Ramos (cell line): ENCODE data around the gene LMNTD2.

ENCODE experiments used
- in situ Hi-C: fragments of 300-500 bp; cut with MboI; formaldehyde crosslinking; loops from one replicate; pipeline ENCODE4 v1.14.3; 2022; ENCODE audit warnings: low sequenced_read_pairs; ENCODE audit not compliant: unreplicated experiment

LMNTD2 gene

DNA sequence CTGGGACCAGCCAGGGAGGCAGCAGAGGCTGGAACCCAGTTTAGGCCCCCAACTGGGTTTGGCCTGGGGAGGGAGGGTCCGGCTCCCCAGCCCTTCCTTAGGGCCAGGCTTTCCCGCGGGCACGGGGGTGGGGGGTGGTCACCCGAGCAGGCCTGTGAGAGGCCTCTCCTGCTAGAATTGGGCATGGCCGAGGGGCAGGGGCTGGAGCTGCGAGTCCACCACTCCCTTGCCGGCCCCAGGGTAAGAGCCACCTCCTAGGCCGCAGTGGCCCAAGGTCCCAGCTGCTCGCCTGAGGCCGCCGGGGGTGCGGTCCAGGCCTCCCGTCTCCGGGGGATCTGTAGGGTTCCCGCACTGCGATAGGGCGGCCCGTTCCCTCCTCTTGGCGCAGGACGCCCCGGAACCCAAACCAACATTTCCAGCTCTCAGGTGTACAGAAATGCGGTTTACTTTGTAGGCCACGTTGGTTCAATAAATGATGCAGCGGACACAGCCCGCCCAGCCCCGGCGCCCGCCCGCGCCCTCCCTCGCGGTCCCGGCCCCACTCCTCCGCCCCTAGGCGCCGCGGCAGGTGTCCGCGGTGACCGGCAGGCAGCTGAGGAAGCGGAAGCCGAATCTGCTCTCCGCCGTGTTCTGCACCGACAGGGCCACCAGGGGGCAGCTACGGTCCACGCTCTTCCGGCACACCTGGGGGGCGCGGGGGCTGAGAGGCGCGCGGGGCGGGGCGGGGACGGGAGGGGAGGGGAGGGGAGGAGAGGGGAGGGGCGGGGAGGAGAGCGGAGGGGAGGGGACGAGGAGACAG is 5.9 kb downstream of the LMNTD2 start:
- in situ Hi-C loops = loop anchor here (5.0 kb wide), 1 partner anchor 163 kb away; no protein-coding TSS in a partner anchor

DNA sequence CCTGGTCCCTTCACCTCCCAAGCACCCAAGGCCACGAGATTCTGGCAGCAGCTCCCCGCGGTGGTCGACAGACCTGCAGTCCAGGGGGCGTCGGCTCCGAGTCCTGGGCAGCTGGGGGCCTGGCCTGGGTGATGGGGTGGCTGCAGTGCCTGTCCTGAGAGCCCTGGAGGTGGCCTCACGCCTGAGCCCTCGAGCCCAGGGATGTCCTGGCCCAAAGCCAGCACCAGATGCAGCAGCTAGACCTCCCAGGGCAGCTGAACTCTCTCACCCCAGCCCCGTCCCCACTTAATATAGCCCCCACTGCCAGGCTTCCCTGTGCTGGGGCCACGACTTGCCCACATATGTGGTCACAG is 6.6 kb downstream of the LMNTD2 start:
- in situ Hi-C loops = loop anchor here (5.0 kb wide), 1 partner anchor 163 kb away; no protein-coding TSS in a partner anchor

DNA sequence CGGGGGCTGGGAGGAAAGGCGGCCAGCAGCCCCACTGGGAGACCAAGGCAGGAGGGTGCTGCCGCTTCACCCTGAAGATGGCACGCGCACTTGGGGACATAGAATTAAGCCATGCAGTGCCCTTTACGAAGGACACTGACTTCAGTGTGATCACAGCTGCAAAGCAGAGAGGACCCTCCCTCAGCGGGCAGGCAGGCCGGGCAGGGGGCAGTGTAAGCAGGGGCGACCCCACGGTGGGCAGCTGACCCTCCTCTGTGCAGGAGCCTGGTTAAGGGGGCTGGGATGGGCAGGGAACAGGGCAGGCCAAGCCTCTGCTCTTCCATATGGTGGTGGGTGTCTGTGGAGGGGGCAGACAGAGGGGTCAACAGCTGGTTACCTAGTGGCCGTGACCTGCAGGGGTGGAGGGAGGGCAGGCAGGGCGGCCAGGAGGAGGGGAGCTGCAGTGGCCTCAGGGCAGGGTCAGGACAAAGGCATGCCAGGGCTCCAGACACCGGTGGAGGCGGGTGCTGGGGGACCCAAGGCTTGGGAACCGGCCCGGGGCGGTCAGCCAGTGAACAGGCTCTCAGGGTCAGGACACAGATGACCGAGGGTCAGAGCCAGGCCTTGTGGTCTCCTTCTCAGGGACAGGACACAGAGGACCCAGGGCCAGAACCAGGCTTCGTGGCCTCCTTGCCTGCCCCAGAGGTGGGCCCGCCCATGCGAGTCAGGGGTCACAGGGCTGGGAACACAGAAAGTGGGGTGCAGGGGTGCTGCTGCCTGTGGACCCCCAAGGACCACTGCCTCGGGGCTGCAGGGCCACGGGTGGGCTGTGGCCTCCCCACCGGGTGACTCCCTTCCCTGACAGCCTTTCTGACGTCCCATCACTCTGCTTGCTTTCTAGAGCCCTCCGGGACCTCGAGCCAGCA is 7.2 kb downstream of the LMNTD2 start:
- in situ Hi-C loops = loop anchor here (5.0 kb wide), 1 partner anchor 164 kb away; no protein-coding TSS in a partner anchor

DNA sequence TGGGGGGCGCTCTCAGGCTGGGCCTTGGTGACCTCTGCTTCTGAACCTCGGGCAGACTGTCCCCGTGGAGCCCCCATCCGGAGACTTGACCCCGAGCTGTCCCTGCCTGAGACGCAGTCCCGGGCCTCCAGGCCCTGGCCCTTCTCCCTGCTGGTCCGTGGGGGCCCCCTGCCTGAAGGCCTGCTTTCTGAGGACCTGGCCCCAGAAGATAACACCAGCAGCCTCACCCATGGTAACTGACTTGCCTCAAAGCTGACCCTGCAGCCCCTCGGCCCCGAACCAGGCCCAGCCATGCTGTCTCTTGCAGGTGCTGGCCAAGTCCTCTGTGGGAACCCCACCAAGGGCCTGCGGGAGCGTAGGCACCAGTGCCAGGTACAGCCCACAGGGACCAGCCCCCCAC is 8.9 kb downstream of the LMNTD2 start:
- in situ Hi-C loops = loop anchor here (5.0 kb wide), 1 partner anchor 166 kb away; no protein-coding TSS in a partner anchor

DNA sequence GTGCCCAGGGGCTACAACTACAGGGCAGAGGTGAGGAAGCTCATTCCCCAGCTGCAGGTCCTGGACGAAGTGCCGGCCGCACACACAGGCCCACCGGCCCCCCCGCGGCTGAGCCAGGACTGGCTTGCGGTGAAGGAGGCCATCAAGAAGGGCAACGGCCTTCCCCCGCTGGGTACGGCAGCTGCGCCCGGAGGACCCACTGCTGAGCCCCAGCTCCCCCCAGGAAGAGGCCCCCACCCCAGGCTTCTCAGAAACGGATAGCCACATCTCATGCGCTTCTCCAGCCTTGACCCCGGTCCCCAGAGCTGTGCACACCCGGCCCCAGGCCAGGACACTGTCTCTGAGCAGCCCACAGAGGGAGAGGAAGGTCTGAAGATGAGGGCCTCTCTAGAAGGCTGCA is 9.4 kb downstream of the LMNTD2 start:
- in situ Hi-C loops = loop anchor here (5.0 kb wide), 1 partner anchor 166 kb away; no protein-coding TSS in a partner anchor

DNA sequence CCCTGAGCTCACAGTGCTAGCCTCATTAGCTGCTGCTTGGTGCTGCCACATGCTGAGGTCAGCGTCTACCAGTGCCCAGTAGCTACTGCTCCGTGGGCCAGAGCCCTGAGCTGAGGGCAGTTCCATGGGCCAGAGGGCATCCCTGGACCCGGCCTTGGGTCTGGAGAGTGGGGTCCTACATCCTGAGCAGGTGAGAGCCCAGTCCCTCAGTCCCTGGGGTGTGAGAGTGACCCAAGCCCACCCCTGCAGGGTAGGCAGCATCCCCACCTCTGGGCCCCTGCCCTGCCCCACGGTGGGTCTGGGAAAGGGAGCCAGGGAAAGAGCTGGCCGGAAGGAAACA is 9.8 kb downstream of the LMNTD2 start:
- in situ Hi-C loops = loop anchor here (5.0 kb wide), 1 partner anchor 167 kb away; no protein-coding TSS in a partner anchor

DNA sequence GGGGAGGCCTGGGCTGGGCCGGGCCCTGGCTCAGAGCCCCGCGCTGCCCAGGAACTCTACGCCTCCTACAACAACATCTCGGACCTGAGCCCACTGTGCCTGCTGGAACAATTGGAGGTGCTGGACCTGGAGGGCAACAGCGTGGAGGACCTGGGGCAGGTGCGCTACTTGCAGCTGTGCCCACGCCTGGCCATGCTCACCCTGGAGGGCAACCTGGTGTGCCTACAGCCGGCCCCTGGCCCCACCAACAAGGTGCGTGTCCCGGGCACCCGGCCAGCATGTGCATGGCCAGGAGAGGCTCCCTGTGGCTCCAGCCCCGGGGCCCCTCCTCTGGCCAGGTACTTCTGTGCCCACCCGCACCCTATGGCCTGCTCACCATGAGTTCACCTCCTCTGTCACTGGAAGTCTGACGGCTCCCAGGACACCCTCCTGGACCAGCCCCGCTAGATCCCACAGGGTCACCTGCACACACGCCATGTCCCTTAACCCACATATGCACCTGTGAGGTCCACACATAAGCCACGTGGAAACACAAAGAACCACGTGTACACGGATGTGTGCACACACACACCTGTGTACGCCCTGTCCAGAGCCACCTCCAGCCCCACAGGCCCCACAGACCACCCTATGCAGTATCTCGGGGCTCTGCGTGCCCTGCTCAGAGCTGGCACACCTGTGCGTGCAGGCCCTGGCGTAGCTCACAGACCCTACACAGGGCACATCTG is 10.4 kb downstream of the LMNTD2 start:
- in situ Hi-C loops = loop anchor here (5.0 kb wide), 1 partner anchor 167 kb away; no protein-coding TSS in a partner anchor

DNA sequence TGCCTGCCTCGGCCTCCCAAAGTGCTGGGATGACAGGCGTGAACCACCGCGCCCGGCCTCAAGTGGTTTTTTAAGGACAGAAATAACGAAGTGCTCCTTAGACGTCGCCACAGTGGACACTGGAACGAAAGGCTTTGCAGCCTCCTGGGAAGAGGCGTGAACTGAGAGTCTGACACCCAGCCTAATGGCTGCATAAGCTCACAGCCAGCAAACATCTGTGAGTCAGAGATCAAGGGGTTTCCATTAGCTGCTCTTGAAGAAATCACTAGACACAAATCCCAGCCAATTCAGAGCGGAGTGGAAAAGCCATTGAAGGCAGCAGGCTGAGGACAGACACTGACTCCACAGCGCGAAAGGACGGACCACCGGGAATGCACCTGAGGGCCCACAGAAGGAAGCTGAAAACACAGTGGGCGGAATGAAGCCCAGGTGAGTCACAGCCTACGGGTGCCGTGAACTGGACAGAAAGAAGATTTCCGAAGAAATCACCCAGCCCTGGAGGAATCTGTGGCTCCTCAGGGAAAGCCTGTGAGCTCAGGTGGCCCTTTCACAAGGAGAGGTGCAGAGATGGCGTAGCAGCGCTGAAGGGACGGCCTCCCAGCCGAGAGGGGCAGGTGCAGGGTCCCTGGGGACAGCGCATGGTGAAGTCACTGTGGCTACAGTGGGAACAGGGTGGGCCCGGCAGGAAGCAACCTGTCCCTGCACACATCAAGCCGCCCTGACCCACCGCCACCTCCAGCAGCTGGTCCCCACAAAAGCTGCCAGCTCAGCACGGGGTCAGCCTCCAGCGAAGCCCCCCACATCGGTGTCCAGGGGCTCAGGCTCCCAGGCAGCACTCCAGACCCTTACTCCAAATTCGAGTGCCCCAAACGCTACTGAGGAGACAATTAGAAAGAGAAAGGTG is 11.6 kb downstream of the LMNTD2 start:
- in situ Hi-C loops = no loop called here

DNA sequence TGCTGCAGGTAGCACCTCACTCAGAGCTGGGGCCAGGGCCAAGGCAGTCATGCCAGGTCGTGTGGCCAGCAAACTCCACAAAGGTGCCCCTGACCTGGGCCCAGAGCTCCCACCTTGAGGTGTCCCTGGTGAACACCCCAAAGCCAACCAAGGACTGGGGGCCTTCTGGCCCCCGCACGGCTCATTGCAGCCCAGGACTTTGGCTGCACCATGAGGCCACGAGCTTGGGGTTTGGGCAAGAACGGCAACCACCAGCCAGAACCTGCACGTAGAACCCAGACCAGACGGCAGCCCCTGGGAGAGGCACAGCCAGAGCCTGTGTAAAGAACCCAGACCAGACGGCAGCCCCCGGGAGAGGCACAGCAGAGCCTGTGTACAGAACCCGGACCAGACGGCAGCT is 15.4 kb downstream of the LMNTD2 start:
- in situ Hi-C loops = no loop called here

DNA sequence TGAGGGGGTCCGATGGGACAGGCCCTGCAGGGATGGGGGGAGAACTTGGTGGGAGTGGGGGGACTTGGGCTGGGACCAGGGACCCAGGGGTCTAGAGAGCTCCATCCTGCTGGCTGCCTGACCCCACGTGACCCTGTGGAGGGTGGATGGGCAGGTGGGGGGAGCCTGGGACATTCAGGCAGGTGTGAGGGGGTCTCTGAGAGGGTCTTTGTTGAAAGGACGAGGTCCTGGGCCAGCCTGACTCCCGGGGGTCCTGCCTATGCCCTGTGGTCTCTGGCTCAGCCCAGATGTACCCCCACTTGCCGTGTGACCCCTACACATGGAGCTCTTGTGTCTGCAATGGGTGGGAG is 15.7 kb downstream of the LMNTD2 start:
- in situ Hi-C loops = no loop called here

DNA sequence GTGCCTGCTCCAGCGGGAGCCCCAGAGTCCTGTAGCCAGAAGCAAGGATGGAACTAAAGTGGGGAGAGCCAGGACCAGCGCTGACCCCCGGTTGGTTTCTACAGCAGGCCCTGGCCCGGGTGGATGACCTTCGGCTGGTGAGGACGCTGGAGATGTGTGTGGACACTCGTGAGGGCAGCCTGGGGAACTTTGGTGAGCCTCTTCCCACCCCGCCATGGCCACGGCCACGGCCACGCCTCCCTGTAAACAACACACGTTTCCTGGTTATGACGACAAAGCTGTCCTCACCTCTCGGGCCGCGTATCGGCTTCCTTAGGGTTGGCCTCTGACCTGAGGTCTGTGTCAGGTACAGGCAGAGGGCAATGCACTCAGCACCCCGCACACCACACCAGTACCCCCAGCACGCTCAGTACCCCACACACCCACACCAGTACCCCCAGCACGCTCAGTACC is 19.1 kb downstream of the LMNTD2 start:
- in situ Hi-C loops = no loop called here

DNA sequence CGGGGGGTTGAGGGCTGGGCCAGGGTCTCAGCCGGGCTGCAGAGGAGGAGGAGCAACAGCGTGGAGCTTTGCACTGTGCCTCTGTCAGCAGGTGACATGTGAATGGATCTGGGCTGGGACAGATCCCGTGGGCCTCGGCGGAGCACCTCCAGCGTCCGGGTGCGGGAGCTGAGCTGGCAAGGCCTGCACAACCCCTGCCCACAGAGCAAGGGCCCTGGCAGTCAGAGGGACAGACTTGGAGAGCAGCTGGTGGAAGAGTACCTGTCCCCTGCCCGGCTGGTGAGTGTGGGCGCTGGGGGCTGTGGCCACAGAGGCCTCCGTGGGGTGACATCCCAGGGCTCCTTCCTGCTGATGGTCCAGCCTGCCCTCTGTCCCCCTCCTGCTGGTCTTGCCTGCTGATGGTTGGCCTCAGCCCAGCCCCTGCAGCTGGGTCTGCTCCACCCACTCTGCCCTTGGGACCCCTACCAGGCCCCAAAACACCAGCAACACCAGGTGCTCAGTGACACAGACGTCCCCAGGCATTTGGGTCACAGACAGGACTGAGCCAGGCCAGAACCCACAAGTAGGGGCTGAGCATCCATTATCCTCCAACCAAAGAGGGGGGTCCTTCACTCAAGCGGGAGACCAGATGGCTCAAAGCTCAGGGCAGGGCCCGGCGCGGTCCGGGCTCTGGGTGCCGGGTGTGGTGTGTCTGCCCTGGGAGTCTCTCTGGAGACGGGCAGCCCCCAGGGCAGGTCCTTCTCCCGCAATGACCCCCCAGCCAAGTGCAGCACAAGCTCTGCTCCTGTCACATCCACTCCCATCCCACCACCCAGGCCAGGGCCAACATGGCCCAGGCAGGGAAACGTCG is 19.7 kb downstream of the LMNTD2 start:
- in situ Hi-C loops = no loop called here

DNA sequence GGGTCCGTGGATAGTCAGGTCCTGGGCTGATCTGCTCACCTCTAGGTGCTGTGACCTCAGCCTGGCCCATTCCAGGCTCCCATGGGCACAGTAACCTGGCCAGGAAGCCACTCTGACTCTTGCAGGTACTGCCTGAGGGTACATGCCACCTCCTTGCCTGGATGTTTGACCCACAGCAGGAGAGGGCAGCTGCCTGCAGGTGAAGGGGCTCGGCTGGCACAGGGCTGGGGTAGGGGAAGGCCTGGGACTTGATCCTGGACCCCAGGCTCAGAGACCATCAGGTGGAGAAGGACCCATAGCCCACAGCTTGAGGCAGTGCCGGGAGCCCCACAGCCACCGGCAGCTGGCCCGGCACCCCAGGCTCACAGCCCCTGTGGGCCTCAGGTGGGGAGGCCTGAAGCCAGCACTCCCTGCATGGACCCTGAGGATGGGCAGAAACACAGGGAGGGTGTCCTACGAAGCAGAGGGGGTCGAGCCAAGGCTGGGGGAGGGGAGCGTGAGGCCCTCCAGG is 20.5 kb downstream of the LMNTD2 start:
- in situ Hi-C loops = no loop called here

DNA sequence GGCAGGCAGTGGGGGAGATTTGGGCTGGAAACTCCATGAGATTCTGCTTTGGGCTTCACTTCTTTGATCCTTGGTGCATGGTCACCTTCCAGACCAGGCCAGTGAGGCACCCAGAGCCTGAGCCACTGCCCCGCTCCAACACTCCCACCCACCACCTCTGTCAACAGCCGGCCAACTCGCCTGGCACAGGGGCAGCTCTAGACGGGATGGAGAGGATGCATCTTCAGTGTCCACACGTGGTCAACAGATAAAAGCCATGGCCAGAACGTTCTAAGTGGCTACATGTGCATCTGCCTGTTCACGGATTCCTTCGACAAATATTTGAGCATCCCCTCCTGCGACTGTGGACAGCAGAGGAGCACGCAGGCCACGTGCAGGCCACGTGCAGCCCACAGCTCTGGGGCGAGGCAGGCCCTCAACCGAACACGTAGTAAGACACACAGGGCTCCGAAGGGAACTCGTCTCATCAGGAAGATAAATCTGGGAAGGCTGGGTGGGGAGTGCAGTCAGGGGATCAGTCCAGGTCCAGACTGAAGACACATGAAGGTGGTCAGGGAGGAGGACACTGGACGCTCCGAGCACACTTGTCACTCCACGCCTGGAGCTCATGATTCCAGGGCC is 22.0 kb downstream of the LMNTD2 start:
- in situ Hi-C loops = no loop called here

DNA sequence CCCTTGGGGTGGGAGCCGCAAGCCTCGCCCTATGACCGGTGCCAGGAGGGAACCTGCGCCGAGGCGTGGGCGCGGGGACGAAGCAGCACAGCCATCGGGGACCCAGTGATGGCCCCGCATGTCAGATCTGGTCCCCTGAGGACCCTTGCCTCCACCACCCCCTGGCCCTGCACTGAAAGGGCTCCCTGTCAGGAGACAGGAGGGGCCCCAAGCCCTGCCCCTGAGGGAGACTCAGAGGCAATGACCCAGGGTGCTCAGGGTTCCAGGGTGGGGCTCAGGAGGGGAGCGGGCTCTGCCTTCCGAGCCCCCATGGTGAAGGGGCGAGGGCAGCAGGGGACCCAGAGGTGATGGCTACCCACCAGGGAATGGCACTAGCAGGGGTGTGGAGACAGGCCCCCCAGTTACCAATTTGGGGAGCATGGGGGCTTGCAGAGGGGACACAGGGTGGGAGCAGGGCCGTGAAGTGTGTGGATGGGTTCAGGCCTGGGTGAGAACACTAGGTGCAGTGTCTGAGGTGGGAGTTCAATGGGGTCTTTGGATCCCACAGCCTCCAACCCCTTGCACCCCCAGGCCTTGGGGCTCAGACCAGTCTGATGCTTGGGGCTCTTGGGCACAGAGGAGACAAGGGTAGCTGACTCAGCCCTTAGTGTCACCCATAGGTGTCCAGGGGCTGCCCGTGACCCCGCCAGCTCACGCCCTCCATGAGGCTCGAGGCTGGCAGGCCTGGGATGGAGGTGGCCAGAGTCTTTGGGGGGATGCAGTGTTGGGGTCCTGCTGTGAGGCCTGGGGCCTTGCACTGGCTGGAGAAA is 22.7 kb downstream of the LMNTD2 start:
- in situ Hi-C loops = no loop called here

DNA sequence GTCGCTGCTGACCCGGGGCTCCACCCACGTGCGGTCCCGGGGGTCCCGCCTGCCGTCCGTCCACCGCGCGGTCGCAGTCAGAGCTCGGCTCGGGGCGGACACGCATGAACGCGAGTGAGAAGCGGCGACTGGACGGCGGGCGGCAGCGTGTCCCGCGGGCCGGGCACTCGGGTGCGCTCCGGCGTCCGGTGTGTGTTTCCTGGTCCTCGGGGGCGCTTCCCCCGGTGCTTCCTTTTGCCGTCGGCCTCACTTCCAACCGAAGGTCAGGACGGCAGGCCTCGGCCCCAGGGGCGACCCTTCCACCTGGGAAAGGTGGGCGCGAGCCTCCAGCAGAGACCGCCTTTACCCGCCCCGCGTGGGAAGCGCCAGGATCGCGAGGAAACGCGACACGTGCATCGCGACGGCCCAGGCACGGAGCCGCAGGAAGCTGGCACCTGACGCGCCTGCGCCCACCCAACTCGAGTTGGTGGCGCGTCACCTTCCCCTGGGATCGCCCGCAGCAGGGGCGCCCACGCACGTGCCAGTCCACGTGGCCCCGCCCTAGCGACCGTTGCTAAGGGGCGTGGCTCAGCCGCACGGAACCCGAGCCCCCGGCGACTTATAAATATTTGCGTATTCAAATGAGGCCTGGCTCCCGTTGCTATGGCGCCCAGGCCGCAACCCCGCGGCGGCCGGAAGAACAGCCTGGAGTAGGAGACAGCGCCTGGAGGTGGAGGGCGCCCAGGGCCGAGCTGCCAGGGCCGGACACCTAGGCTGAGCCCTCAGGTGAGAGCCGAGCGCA is 23.5 kb downstream of the LMNTD2 start, which contains the start of gene LRRC56:
LRRC56 (plus strand) TSS at position 687 of the 781 bp plus-strand sequence. CDS start 3,158 bp downstream, outside the sequence.
- in situ Hi-C loops = no loop called here
